Activated CD4-positive, CD25-positive, alpha-beta regulatory T cell treated with anti-CD3 and anti-CD28 coated beads, Interleukin-2, amount 50 U/mL, for 16 hours (primary cell): ENCODE results near the gene MARK4.

Source experiments
- DNase-seq: peaks from one replicate; pipeline ENCODE4 v3.0.0-alpha.2; 2020; ENCODE audit warnings: low read depth, low spot score

MARK4 gene

GRCh38 chr19:45271098-45271734 lies 20.1 kb downstream of the MARK4 start:
- DNase-seq, result no peak

GRCh38 chr19:45271735-45272108 lies 20.7 kb downstream of the MARK4 start:
- DNase-seq, result no peak

DNA sequence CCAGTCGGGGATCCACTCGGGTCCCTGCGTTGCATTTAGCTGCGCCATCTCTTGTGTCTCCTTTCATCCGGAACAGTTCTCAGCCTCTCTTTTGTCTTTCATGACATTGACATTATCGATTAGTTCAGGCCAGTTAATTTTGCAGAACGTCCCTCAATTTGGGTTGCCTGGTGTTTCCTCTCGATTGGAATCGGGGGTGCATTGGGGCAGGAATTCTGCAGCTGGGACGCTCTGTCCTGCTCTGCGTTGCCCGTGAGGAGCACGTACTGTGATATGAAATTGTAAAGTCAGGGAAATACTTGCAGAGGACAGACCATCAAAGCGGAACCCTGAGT lies 22.4 kb downstream of the MARK4 start:
- DNase-seq, result no peak

GRCh38 chr19:45275370-45275971 lies 24.4 kb downstream of the MARK4 start:
- no peak for DNase-seq

- no peak for DNase-seq
Measured at GRCh38 chr19:45276284-45276687, 25.2 kb downstream of the MARK4 start.

DNA sequence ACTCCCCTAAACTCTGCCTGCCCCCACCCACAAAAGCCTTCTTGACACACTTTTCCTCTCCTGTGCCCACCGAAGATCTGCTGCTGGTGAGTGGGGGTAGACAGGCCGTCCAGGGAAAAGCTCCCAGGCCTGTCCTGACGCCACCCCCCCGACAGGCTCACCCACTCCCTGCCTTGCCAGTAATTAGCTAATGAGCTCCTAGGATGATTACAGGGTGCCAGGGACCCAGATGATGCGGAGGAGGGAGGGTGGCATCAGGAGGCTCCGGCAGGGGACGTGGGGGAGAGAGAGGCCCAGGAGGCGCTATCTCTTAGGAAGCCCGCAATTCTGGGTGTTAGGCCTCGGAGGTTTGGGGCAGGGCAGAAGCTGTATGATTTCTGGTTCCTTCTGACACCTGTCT lies 27.0 kb downstream of the MARK4 start:
- DNase-seq, result no peak

DNA sequence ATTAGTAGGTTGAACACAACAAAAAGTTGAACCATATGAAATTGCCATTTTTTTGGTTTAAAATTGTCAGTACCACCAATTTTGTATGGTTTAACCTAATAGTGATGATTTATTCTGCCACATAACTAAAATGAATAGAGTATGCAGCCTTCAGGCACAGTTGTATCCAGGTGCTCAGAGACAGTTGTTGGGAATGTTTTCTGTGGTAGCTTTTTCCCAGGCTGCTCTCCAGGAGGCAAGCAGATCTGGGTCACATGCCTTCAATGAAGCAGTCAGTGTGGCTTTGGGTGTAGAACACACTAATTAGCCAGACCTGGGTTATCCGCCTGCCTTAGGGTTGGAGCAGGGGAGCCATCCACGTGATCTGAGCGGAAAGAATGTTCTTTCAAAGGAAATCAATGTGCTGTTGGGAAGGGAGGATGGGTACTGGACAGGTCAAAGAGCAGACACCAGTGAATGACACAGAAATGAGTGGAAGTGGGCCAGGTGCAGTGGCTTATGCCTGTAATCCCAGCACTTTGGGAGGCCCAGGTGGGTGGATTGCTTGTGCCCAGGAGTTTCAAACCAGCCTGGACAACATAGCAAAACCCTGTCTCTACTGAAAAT lies 28.6 kb downstream of the MARK4 start:
- no peak for DNase-seq

DNA sequence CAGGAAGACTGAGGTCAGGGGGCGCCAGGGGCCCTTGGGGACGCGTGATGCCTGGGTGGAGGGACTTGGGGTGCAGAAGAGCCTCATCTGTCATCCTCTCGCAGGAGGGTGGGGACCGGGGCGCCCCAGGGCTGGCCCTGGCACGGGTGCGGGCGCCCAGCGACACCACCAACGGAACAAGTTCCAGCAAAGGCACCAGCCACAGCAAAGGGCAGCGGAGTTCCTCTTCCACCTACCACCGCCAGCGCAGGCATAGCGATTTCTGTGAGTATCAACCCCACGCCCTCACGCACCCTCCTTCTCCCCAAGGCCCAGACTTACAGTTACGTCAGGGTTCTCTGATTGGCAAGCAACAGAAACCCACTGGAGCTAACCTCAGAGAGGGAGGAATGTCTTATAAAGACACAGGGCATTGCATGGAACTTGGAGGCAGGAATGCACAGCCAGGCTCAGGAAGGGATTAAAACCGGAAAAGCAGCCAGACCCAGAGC lies 29.4 kb downstream of the MARK4 start:
- DNase-seq, result no peak

DNA sequence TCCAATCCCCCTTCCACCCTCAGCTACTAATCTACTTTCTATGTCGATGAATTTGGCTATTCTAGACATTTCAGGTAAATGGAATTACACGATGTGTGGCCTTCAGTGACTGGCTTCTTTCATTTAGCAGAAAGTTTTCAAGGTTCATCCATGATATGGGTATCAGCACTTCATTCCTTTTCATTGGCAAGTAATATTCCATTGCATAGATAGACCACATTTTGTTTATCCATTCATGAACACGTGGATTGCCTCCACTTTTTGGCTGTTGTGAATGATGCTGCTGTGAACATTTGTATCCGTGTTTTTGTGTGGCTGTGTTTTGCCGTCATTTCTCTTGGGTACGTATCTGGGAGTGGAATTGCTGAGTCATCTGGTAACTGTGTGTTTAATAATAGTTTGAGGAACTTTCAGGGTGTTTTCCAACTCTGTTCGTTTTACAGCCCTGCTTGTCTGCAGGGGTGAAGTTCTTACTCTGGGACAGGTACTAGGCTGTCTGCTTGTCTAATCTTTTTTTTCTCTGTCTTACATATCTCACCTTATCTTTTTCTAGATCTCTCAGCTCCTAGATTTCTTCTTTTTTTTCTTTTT lies 32.5 kb downstream of the MARK4 start:
- no peak for DNase-seq

DNA sequence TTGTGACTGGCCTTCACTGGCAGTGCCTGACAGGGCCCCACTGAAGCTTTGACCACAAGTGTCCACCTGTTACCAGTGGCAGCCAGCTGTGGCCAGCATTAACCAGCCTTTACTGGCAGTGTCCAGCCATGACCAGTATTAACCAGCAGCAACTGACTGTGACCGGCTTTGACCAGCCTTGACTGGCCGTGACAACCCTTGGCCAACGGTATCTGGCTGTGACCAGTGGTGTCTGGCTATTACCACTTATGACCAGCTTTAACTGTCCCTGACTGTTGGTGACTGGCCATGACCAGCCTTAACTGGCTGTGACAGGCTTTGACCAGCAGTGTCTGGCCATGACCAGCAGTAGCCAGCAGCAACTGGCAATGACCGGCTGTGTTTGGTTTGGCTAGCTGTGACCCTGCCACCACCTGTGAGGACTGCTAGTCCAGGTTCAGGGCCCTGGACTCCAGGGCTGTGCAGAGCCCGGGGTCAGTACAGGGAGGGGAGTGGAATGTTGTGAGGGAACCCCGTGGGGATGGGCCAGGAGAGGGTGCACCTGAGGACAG lies 39.4 kb downstream of the MARK4 start:
- no peak for DNase-seq

GRCh38 chr19:45291834-45292233 lies 40.8 kb downstream of the MARK4 start:
- DNase-seq, result no peak

DNA sequence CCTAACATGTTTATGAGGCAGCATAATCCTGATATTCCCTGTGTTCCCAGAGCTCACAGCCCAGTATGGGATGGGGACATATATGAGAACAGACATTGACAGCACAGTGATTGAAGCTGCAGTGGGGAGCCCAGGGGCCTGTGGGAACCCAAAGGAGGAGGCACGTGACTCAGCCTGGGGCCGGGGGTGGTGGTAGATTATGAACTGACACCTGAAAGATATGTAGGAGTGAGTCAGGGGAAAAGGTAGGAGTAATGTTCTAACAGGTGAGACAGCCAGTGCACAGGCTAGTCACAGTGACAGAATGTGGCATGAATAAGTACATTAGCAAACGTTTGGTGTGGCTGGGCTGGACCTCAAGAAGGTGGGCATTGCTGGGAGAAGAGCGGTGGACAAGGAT lies 42.6 kb downstream of the MARK4 start:
- DNase-seq, result no peak

- no peak for DNase-seq
Measured at GRCh38 chr19:45294291-45295029, 43.4 kb downstream of the MARK4 start.

DNA sequence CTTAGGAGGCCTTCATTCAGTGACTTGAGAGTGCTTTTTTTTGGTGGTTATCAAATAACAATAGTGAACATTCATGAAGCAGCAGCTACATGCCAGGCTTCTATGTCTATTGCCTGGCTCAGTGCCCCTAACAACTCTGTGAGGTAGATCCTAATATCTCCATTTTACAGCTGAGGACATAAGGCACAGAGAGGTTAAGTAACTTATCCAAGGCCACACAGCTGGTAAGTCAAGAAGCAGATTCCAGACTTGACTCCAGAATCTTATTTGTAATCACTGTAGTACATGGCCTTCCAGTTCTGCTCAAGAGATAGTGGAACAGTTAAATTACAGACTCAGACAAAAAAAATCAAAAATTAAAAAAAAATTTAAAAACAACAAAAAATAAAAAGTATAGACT lies 44.8 kb downstream of the MARK4 start:
- DNase-seq, result no peak

GRCh38 chr19:45296355-45296754 lies 45.3 kb downstream of the MARK4 start:
- DNase-seq, result no peak

- no peak for DNase-seq
Measured at GRCh38 chr19:45297674-45298073, 46.6 kb downstream of the MARK4 start.

DNA sequence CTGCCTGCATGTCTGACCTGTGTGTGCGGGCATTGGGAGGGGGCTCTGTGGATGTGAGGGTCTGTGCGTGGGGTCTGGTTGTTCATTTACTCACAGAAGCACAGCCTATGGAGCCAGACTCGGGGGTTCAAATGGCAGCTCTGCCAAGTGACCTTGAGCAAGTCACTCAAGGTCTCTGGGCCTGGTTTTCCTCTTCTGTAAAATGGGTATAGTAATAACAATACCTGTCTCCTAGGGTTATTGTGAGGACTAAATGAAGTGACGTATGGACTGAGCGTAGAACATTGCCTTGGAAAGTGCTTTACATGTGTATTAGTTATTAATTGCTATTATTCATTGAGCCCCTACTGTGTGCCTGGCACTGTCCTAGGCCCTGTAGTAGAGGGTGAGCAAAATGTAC lies 47.2 kb downstream of the MARK4 start:
- no peak for DNase-seq

GRCh38 chr19:45299719-45300118 lies 48.6 kb downstream of the MARK4 start:
- no peak for DNase-seq

DNA sequence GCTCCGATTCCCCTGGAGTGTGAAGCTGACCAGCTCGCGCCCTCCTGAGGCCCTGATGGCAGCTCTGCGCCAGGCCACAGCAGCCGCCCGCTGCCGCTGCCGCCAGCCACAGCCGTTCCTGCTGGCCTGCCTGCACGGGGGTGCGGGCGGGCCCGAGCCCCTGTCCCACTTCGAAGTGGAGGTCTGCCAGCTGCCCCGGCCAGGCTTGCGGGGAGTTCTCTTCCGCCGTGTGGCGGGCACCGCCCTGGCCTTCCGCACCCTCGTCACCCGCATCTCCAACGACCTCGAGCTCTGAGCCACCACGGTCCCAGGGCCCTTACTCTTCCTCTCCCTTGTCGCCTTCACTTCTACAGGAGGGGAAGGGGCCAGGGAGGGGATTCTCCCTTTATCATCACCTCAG lies 51.3 kb downstream of the MARK4 start:
- DNase-seq, result no peak

DNA sequence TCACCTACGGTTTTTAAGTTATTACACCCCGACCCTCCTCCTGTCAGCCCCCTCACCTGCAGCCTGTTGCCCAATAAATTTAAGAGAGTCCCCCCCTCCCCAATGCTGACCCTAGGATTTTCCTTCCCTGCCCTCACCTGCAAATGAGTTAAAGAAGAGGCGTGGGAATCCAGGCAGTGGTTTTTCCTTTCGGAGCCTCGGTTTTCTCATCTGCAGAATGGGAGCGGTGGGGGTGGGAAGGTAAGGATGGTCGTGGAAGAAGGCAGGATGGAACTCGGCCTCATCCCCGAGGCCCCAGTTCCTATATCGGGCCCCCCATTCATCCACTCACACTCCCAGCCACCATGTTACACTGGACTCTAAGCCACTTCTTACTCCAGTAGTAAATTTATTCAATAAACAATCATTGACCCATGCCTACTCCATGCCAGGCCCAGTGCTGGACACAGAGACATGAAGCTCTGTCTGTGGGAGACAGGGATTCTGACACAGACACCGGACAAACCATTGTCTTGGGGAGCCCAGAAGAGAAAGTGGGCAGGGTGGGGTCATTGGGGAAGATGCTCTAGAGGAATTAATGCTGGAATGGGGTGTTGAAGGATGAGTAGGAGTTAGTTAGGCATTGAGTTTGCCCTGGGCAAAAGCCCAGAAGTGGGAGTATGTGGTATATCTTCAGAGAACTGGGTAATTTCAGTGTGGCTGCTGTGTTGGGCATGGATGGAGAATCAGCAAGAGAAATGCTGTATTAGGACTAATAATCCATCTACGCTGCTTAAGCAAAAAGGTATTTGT lies 52.4 kb downstream of the MARK4 start:
- no peak for DNase-seq
